Body of pancreas (tissue), 4 donors: Measurements from ENCODE around the gene RAI1.

ENCODE experiments used
- POLR2A ChIP-seq, 3 donors: fragments of 450-650 bp; IDR thresholded peaks; one replicate each; pipeline ENCODE4 v1.6.1; 2016; ENCODE audit warnings: antibody characterized with exemption in 3 of 3, mild to moderate bottlenecking in 2 of 3
- TF ChIP-seq, protein P1 (sequence below), 7 experiments: fragments of 450-650 bp in 4 of 7; fragments of 200-600 bp in 3 of 7; sonication (generic) in 3 of 7; IDR thresholded peaks; one replicate each; pipeline ENCODE4 v1.5.1; 2016 to 2019; ENCODE audit warnings: antibody characterized with exemption in 7 of 7

DNA sequence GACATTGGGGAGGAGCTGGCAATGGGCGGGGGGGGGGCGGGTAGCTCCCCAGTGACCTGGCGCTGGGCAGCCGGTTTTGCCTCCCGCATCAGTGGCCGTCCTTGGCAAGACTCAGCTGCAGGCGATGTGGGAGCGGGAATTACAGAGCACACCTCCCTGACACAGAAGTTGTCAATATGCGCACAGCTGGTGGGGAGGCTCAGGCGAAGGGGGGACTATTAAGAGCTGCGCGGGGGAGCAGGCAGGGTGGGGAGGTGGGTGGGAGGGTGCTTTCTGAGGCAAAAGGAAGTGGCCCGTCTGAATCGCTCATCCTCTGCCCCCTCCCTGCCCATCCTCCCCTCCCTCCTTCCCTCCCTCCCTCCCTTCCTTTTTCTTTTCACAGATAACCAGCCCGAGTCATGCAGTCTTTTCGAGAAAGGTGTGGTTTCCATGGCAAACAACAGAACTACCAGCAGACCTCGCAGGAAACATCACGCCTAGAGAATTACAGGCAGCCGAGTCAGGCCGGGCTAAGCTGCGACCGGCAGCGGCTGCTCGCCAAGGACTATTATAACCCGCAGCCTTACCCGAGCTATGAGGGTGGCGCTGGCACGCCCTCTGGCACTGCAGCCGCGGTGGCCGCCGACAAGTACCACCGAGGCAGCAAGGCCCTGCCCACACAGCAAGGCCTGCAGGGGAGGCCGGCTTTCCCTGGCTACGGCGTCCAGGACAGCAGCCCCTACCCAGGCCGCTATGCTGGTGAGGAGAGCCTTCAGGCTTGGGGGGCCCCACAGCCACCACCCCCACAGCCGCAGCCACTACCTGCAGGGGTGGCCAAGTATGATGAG, 111.5 kb downstream of the RAI1 start:
- TF ChIP-seq, protein P1, sequence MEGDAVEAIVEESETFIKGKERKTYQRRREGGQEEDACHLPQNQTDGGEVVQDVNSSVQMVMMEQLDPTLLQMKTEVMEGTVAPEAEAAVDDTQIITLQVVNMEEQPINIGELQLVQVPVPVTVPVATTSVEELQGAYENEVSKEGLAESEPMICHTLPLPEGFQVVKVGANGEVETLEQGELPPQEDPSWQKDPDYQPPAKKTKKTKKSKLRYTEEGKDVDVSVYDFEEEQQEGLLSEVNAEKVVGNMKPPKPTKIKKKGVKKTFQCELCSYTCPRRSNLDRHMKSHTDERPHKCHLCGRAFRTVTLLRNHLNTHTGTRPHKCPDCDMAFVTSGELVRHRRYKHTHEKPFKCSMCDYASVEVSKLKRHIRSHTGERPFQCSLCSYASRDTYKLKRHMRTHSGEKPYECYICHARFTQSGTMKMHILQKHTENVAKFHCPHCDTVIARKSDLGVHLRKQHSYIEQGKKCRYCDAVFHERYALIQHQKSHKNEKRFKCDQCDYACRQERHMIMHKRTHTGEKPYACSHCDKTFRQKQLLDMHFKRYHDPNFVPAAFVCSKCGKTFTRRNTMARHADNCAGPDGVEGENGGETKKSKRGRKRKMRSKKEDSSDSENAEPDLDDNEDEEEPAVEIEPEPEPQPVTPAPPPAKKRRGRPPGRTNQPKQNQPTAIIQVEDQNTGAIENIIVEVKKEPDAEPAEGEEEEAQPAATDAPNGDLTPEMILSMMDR (IDR thresholded peaks at IDR 0.05): no peak
- TF ChIP-seq POLR2A (IDR thresholded peaks at IDR 0.05): no peak
